Stimulated activated CD8-positive, alpha-beta memory T cell treated with anti-CD3 and anti-CD28 coated beads, Interleukin-7, amount 100 ng/mL, for 4 hours (primary cell): ENCODE measurements around the gene STAM.
"Not testable (repeated sequence)": the region's sequence is repeated elsewhere in the genome, so short reads cannot be mapped to it uniquely, and the experiment has no call there.

ENCODE experiments used
- DNase-seq, 2 donors: peaks; one replicate each; pipeline ENCODE4 v3.0.0-alpha.2; 2020; ENCODE audit warnings: low read depth in 2 of 2

Gene STAM

GRCh38 chr10:17675638-17676037, 31.7 kb downstream of the STAM start:
- no peak for DNase-seq

DNA sequence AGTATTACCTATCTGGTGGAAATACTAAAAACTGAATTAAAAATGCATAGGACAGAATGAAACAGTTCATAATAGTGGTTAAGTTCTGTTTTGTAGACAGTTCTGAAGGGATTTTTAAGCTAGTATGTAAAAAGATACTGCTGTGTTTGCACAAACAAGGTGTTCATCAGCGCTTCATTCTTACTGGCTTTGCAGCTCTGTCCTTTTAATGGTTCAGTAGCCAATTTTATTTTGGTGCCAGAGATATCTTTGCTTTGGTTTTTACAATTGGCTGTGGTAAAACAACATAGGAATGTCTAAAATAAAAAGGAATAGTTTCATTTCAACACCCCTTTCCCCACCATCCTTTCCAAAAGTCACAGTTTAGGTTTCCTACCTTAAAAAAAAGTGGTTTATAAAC, 33.0 kb downstream of the STAM start:
- no peak for DNase-seq

DNA sequence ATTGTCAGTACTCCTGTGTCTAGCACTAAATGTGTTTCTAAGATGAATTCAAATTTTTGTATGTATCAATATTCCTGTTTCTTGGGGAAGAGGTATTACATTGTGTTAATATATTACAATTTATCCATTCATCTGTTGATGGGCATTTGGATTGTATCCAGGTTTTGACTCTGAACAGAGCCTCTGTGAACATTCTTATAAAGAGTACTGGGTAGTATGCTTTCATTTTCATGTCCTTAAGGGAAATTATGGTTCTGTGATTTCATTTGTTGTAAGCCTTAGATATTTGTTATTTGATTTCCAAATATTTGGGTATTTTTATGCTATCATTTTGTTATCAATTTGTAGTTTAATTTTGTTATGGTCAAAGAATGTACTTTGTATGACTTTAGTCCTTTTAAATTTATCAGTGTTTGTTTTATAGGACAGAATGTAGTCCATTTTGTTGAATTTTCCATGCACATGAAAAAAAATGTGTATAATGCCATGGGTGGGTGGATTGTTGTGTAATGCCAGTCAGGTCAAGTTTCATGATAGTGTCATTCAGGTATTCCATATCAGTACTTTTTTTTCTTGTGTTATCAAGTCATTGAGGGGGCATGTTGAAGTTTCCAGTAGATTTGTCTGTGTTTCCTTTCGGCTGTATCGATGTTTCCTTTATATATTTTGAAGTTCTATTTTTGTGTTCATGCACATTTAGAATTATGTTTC, 38.4 kb downstream of the STAM start:
- no peak for DNase-seq

GRCh38 chr10:17683541-17683940, 39.6 kb downstream of the STAM start:
- no peak for DNase-seq

DNA sequence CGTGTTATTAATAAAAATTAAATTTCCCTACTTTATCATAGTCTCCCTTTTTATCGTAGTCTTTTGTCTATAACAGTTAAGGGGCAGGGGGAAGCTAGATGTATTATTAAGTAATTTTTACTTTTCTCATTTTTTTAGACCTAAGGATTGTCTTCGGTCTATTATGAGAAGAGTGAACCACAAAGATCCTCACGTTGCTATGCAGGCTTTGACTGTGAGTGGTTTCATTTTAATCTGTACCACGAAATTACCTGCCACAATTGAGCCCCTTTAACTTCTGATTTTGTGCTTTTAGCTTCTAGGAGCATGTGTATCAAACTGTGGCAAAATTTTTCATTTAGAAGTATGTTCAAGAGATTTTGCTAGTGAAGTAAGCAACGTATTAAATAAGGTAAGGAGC, 40.6 kb downstream of the STAM start:
- DNase-seq, result no peak

- DNase-seq, result no peak
Measured at GRCh38 chr10:17685233-17685840, 41.4 kb downstream of the STAM start.

DNA sequence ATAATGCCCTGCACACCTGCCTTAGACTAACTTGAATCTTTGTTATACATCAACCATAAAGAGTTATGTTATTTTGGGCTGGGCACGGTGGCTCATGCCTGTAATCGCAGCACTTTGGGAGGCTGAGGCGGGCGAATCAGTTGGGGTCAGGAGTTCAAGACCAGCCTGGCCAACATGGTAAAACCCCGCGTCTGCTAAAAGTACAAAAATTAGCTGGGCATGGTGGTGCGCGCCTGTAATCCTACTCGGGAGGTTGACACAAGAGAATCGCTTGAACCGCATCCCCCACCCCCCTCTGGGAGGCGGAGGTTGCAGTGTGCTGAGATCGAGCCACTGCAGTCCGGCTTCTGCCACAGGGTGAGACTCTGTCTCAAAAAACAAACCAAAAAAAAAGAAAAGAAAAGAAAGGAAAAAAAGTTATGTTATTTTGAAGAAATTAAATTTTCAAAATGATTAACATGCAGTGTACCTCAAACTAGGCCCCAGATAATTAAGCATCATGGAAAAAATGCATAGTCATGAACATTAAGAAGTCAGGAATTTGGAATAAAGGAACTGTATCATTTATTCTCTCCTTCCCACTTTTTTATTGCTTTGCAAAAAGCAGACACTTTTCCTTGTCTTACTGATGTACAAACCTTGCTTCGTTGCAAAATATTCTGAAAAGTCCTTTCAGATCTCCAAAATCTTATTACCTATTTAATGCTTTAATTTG, 43.3 kb downstream of the STAM start:
- DNase-seq, result no peak

DNA sequence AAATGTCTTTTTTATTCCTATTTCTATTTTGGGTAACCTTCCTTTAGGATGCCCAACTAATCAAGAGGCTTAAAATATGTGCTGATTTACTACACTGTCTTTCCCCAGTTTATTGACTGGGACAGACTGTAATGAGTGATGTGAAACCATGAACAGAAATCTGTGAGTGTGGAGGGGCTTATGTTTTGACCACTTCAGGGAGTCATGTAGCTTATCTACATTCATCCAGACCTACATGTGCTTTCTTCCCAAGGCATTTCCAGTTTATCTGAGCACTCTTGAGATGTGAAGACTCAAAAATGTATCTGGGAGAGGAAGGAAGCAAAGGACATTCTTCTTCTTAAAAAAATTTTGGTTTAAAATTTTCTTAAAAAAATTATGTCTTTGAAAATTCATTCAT, 45.2 kb downstream of the STAM start:
- DNase-seq, result no peak

- DNase-seq, result no peak
Measured at GRCh38 chr10:17693009-17693408, 49.1 kb downstream of the STAM start.

GRCh38 chr10:17698696-17699095, 54.7 kb downstream of the STAM start:
- no peak for DNase-seq

- DNase-seq, result no peak
Measured at GRCh38 chr10:17701301-17701700, 57.4 kb downstream of the STAM start.

GRCh38 chr10:17703706-17704105, 59.8 kb downstream of the STAM start:
- no peak for DNase-seq

DNA sequence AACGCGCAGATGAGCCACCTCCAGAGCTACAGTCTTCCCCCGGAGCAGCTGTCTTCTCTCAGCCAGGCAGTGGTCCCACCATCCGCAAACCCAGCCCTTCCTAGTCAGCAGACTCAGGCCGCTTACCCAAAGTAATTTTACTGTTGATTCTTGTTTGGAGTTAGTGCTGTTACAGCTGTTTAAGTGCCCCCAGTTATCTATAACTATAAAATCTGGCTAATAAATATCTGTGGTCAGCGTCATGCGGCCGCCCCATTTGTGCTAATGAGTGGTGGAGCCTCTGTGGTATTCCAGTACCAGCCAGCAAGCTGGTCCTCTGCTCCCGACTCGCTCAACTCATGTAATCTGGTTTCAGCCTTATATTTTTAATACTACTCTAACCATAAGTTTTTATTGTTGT, 64.9 kb downstream of the STAM start:
- DNase-seq, result no peak

DNA sequence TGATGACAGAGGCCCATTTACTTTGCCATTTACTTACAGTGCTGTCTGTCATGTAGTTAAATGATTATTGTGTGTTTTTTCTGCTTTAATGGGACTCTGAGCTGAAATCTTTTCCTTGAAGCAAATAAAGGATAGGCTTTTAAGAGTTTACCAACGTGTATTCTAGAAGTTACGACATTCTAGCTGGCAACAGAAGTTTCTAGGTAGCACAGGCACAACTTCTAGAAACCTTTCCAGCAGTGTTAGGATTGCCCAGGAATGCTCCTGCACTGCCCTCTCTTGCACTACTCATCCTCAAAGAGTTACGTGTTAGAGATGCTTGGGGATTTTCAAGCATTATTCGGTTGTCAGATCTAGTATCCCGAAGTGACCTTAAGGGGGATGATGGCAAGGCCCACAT, 65.5 kb downstream of the STAM start:
- DNase-seq, result no peak

DNA sequence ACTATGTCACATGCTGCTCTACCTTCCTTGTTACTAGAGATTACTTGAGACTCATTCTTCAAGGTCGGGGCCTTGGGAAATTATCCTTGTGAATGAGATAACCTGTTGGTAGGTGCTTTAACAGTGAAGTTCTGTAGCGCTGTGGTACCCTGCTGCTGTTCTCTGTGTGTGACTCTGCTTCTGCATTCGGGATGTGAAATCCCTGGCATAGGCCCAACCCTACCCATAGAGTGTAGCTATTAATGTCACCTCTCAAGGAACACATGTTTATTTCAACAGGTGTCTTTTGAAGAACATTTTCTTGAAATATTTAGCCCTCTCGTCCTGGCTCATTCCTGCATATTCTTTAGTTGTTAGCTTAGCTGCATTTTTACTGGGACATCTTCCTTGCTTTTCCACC, 66.2 kb downstream of the STAM start:
- no peak for DNase-seq

GRCh38 chr10:17712053-17712452, 68.1 kb downstream of the STAM start:
- no peak for DNase-seq

GRCh38 chr10:17712717-17713471, 68.9 kb downstream of the STAM start:
- no peak for DNase-seq

- DNase-seq, result no peak
Measured at GRCh38 chr10:17713758-17714157, 69.8 kb downstream of the STAM start.

- DNase-seq, result no peak
Measured at GRCh38 chr10:17716161-17716560, 72.2 kb downstream of the STAM start.

DNA sequence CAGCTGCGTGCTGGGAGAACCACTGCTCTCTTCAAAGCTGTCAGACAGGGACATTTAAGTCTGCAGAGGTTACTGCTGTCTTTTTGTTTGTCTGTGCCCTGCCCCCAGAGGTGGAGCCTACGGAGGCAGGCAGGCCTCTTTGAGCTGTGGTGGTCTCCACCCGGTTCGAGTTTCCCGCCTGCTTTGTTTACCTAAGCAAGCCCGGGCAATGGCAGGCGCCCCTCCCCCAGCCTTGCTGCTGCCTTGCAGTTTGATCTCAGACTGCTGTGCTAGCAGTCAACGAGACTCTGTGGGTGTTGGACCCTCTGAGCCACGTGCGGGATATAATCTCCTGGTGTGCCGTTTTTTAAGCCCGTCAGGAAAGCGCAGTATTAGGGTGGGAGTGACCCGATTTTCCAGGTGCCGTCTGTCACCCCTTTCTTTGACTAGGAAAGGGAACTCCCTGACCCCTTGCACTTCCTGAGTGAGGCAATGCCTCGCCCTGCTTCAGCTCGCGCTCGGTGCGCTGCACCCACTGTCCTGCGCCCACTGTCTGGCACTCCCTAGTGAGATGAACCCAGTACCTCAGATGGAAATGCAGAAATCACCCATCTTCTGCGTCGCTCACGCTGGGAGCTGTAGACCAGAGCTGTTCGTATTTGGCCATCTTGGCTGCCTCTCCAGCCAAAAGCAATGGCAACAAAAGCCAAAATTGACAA, 78.5 kb downstream of the STAM start:
- DNase-seq, result not testable (repeated sequence)

GRCh38 chr10:17725703-17726102, 81.8 kb downstream of the STAM start:
- no peak for DNase-seq

- DNase-seq, result no peak
Measured at GRCh38 chr10:17729630-17730029, 85.7 kb downstream of the STAM start.
